ENCODE results near the gene CLCN1. TPM values are rescaled to one million over a fixed set of nuclear protein-coding genes. Genes with fewer than 3 reads are reported as not detected.

The CLCN1 gene
- polyA plus RNA-seq, 3 donors = 0.04 to 0.76 (median 0.11) TPM

DNA sequence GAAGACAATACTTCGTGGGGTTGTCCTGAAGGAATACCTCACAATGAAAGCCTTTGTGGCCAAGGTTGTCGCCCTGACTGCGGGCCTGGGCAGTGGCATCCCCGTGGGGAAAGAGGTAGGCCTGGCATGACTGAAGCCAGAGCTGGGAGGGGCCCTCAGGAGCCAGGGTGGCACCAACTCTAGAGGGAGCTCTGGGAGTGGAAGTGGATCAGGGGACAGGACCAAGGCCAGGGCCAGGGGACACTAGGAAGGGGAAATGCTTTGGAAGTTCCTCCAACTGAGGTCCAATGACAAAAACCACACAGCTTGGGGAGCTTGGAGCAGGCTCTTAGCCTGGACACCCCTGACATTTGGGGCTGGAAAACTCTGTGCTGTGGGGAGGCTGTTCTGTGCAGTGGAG, 5.8 kb downstream of the CLCN1 start:
- peak; percentile 38 to 66 (median 63) for DNase-seq
- peaks cover 0 to 1% (median 0%) of the 10 kb centered on the region in 7 donors for H3K9me3 Mint-ChIP-seq
- H3K27ac Mint-ChIP-seq = no peak overlapping the region
- no peaks in the 10 kb centered on the region for H3K36me3 Mint-ChIP-seq
- Histone ChIP-seq H3K4me2 (replicated peaks; ENCODE audit: extremely low read depth, low read length, poor library complexity, severe bottlenecking) (no peak overlapping the region), H3K4me1 (ENCODE audit: control insufficient read depth in 1 of 2, insufficient read depth in 2 of 2, low read length in 2 of 2) (peaks cover 34 to 37% of the 10 kb centered on the region in 2 donors), H3K79me2 (ENCODE audit: insufficient read depth, low read length) (no peaks in the 10 kb centered on the region), H3K27ac (ENCODE audit: low read depth in 1 of 2, low read length in 2 of 2) (no peak overlapping the region), H4K20me1 (ENCODE audit: insufficient read depth, low read length) (no peaks in the 10 kb centered on the region), H3K9me3 (replicated peaks in 1 of 2; ENCODE audit: control insufficient read depth in 1 of 2, insufficient read depth in 1 of 2, low read length in 2 of 2) (no peaks in the 10 kb centered on the region), H3K9ac (ENCODE audit: insufficient read depth, low read length, poor library complexity, severe bottlenecking) (no peak overlapping the region), H3K4me3 (replicated peaks in 1 of 3; ENCODE audit: low read depth in 2 of 3, low read length in 3 of 3) (no peak overlapping the region), H2AFZ (ENCODE audit: insufficient read depth, low read depth, low read length, poor library complexity, severe bottlenecking) (no peak overlapping the region), H3K27me3 (ENCODE audit: control insufficient read depth in 2 of 2, insufficient read depth in 2 of 2, low read length in 2 of 2) (no peaks in the 10 kb centered on the region), H3K36me3 (replicated peaks in 1 of 2; ENCODE audit: control insufficient read depth in 1 of 2, insufficient read depth in 2 of 2, low read length in 2 of 2) (no peaks in the 10 kb centered on the region)
- peaks cover 0 to 12% (median 5%) of the 10 kb centered on the region in 3 donors for H3K27me3 Mint-ChIP-seq (ENCODE audit: low read depth in 3 of 3)
- no peak overlapping the region for H3K4me3 Mint-ChIP-seq
- peaks cover 51% of the 10 kb centered on the region for H3K4me1 Mint-ChIP-seq
- TF ChIP-seq, protein P1, sequence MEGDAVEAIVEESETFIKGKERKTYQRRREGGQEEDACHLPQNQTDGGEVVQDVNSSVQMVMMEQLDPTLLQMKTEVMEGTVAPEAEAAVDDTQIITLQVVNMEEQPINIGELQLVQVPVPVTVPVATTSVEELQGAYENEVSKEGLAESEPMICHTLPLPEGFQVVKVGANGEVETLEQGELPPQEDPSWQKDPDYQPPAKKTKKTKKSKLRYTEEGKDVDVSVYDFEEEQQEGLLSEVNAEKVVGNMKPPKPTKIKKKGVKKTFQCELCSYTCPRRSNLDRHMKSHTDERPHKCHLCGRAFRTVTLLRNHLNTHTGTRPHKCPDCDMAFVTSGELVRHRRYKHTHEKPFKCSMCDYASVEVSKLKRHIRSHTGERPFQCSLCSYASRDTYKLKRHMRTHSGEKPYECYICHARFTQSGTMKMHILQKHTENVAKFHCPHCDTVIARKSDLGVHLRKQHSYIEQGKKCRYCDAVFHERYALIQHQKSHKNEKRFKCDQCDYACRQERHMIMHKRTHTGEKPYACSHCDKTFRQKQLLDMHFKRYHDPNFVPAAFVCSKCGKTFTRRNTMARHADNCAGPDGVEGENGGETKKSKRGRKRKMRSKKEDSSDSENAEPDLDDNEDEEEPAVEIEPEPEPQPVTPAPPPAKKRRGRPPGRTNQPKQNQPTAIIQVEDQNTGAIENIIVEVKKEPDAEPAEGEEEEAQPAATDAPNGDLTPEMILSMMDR (IDR thresholded peaks at IDR 0.05) = peak; percentile 31
- intact Hi-C loops (cut with micrococcal nuclease) = loop anchor here in 1 of 2 donors (10.0 kb wide), 1 partner anchor 93 kb away; no protein-coding TSS in a partner anchor
- 94% methylated on average over 4 of the region's 4 CpGs for WGBS (ENCODE audit: insufficient coverage)

DNA sequence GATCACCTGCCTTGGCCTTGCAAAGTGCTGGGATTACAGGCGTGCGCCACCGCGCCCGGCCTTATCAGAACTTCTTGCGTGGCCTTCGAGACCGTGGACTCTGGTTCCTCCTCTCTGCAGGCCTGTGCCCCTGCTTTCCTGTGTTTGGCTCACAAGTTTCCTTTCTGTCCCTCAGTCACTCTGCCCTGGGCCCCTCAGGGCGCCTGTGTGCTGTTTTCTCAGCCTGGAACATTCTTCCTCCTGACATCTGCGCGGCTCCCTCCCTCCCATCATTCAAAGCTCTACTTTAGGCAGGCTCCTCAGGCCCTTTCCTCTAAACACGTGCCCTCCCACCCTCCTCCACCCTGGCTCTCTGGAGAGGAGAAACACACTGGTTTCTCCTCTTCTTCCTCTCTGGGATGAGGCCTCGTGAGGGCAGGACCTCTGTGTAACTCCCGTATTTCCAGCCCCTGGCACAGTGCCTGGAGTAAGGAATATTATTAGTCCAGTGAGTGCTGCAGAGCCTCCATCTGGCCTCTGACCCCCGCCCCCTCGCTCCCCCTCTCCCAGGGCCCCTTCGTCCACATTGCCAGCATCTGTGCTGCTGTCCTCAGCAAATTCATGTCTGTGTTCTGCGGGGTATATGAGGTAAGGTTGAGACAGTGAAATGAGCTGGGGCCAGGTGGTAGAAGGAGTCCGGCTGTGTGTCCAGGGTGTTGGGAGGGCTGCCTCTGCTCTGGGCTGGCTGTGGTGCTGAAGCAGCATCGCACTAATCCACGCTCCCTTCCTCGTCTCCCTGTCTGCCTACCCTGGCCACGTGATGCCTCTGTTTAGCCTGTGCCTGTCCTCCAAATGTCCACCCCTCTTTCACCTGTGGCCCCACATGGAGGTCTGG, 7.1 kb downstream of the CLCN1 start:
- Histone ChIP-seq H3K9me3 (replicated peaks in 1 of 2; ENCODE audit: control insufficient read depth in 1 of 2, insufficient read depth in 1 of 2, low read length in 2 of 2) (no peaks in the 10 kb centered on the region), H3K79me2 (ENCODE audit: insufficient read depth, low read length) (no peaks in the 10 kb centered on the region), H3K4me2 (replicated peaks; ENCODE audit: extremely low read depth, low read length, poor library complexity, severe bottlenecking) (no peak overlapping the region), H3K4me3 (replicated peaks in 1 of 3; ENCODE audit: low read depth in 2 of 3, low read length in 3 of 3) (no peak overlapping the region), H2AFZ (ENCODE audit: insufficient read depth, low read depth, low read length, poor library complexity, severe bottlenecking) (peak overlapping the region; percentile 54), H3K36me3 (replicated peaks in 1 of 2; ENCODE audit: control insufficient read depth in 1 of 2, insufficient read depth in 2 of 2, low read length in 2 of 2) (no peaks in the 10 kb centered on the region), H3K27me3 (ENCODE audit: control insufficient read depth in 2 of 2, insufficient read depth in 2 of 2, low read length in 2 of 2) (no peaks in the 10 kb centered on the region), H3K27ac (ENCODE audit: low read depth in 1 of 2, low read length in 2 of 2) (no peak overlapping the region), H3K9ac (ENCODE audit: insufficient read depth, low read length, poor library complexity, severe bottlenecking) (no peak overlapping the region), H4K20me1 (ENCODE audit: insufficient read depth, low read length) (no peaks in the 10 kb centered on the region), H3K4me1 (ENCODE audit: control insufficient read depth in 1 of 2, insufficient read depth in 2 of 2, low read length in 2 of 2) (peaks cover 37 to 39% of the 10 kb centered on the region in 2 donors)
- intact Hi-C loops (cut with micrococcal nuclease) = loop anchor here in 1 of 2 donors (10.0 kb wide), 1 partner anchor 92 kb away; no protein-coding TSS in a partner anchor
- Mint-ChIP-seq H3K27ac (peak overlapping the region in 2 of 7 donors; percentile 46 to 55), H3K4me3 (no peak overlapping the region), H3K4me1 (peaks cover 52% of the 10 kb centered on the region), H3K36me3 (no peaks in the 10 kb centered on the region), H3K27me3 (ENCODE audit: low read depth in 3 of 3) (peaks cover 0 to 10% (median 5%) of the 10 kb centered on the region in 3 donors), H3K9me3 (peaks cover 0 to 1% (median 0%) of the 10 kb centered on the region in 7 donors)
- TF ChIP-seq, protein P1 (IDR thresholded peaks at IDR 0.05) = no peak
- DNase-seq = no peak
- 57% methylated on average over 18 of the region's 23 CpGs for WGBS (ENCODE audit: insufficient coverage)
